H1 (cell line): ENCODE results near the gene CUZD1. TPM values are rescaled to one million over a fixed set of nuclear protein-coding genes. Genes with fewer than 3 reads are reported as not detected.

Source experiments
- CTCF ChIA-PET: fragments of 300-600 bp; sonication (Branson Sonifier 250); formaldehyde crosslinking; loops from one replicate; lab custom pipeline; 2021; ENCODE audit not compliant: partially characterized antibody; lab: Charles Lee
- POLR2A ChIA-PET: fragments of 300-600 bp; sonication (Branson Sonifier 250); formaldehyde crosslinking; loops from one replicate; lab custom pipeline; 2021; ENCODE audit warnings: inconsistent platforms; ENCODE audit not compliant: partially characterized antibody; lab: Charles Lee
- DNase-seq, 2 experiments: peaks; one replicate each; pipeline versions ENCODE4 v3.0.0 to v3.0.0-alpha.2; 2010 to 2022; ENCODE audit warnings: low spot score in 2 of 2, low read depth in 1 of 2, mixed read lengths in 1 of 2
- FAIRE-seq: peaks from 2 replicates; lab custom pipeline; 2011; peaks lifted over from hg19 to GRCh38; lab: Jason Lieb, UNC
- H2AFZ ChIP-seq: 2 replicates; pipeline ENCODE4 v1.8.1; 2012; ENCODE audit warnings: low read length, inconsistent platforms
- H2AK5ac ChIP-seq: 2 replicates; pipeline ENCODE4 v1.6.1; 2013; ENCODE audit warnings: low read depth, low read length
- H2BK120ac ChIP-seq: replicated peaks from 2 replicates; pipeline ENCODE3; 2013; ENCODE audit warnings: low read depth, low read length, inconsistent platforms
- H2BK12ac ChIP-seq: 2 replicates; pipeline ENCODE4 v1.6.1; 2013; ENCODE audit warnings: low read depth, low read length
- H2BK15ac ChIP-seq: 2 replicates; pipeline ENCODE4 v1.6.1; 2013; ENCODE audit warnings: low read length
- H2BK20ac ChIP-seq: 2 replicates; pipeline ENCODE4 v1.6.1; 2013; ENCODE audit warnings: low read length
- H2BK5ac ChIP-seq: 2 replicates; pipeline ENCODE4 v1.6.1; 2013; ENCODE audit warnings: low read depth, low read length
- H3K14ac ChIP-seq: 2 replicates; pipeline ENCODE4 v1.6.1; 2013; ENCODE audit warnings: inconsistent platforms; ENCODE audit not compliant: insufficient read length
- H3K18ac ChIP-seq: 2 replicates; pipeline ENCODE4 v1.6.1; 2013; ENCODE audit warnings: low read length; ENCODE audit errors: extremely low read depth
- H3K23ac ChIP-seq: 2 replicates; pipeline ENCODE4 v1.6.1; 2013; ENCODE audit warnings: inconsistent platforms; ENCODE audit not compliant: insufficient read length
- H3K23me2 ChIP-seq: 2 replicates; pipeline ENCODE4 v1.6.1; 2013; ENCODE audit warnings: low read depth, low read length
- H3K27ac ChIP-seq: 2 replicates; pipeline ENCODE4 v1.6.1; 2011; ENCODE audit warnings: low read depth, low read length, inconsistent platforms
- H3K27me3 ChIP-seq, 4 experiments: replicated peaks in 1 of 4; 1 replicate in 1 of 4; 2 replicates in 3 of 4; pipeline versions ENCODE4 v1.6.1 to v1.8.1; 2011 to 2013; ENCODE audit warnings: low read length in 3 of 4, mild to moderate bottlenecking in 3 of 4, inconsistent platforms in 2 of 4, mixed read lengths in 2 of 4, moderate library complexity in 1 of 4; ENCODE audit not compliant: control insufficient read depth in 3 of 4, insufficient read depth in 3 of 4; ENCODE audit errors: extremely low read depth in 1 of 4
- H3K36me3 ChIP-seq, 4 experiments: 2 replicates each; pipeline versions ENCODE4 v1.6.1 to v1.8.1; 2011 to 2013; ENCODE audit warnings: mild to moderate bottlenecking in 4 of 4, low read length in 3 of 4, moderate library complexity in 2 of 4, control low read depth in 1 of 4, inconsistent platforms in 1 of 4; ENCODE audit not compliant: insufficient read depth in 4 of 4, control insufficient read depth in 2 of 4
- H3K4ac ChIP-seq: replicated peaks from 2 replicates; pipeline ENCODE3; 2013; ENCODE audit warnings: low read length, low read depth, mixed read lengths, inconsistent platforms; ENCODE audit not compliant: insufficient read length
- H3K4me1 ChIP-seq, 4 experiments: replicated peaks in 1 of 4; 1 replicate in 1 of 4; 2 replicates in 3 of 4; pipeline versions ENCODE4 v1.6.1 to v1.8.1; 2011 to 2013; ENCODE audit warnings: low read length in 3 of 4, inconsistent platforms in 2 of 4, mixed read lengths in 1 of 4; ENCODE audit not compliant: insufficient read depth in 4 of 4, control insufficient read depth in 3 of 4
- H3K4me2 ChIP-seq, 2 experiments: 2 replicates each; pipeline versions ENCODE4 v1.6.1 to v1.8.1; 2011 to 2013; ENCODE audit warnings: low read depth in 2 of 2, low read length in 2 of 2, control low read depth in 1 of 2, inconsistent platforms in 1 of 2, mild to moderate bottlenecking in 1 of 2; ENCODE audit not compliant: insufficient read depth in 1 of 2
- H3K4me3 ChIP-seq, 4 experiments: fragments of 200-600, 300-600 bp in 1 of 4; sonication (generic), shearing (Covaris generic), sonication (Bioruptor Twin) in 1 of 4; 2 replicates each; pipeline versions ENCODE4 v1.5.1 to v1.8.1; 2011 to 2016; ENCODE audit warnings: low read length in 4 of 4, low read depth in 3 of 4, control low read depth in 2 of 4, inconsistent platforms in 2 of 4, mild to moderate bottlenecking in 2 of 4, mixed read lengths in 1 of 4, moderate library complexity in 1 of 4; ENCODE audit not compliant: insufficient read depth in 2 of 4; ENCODE audit errors: extremely low read depth in 1 of 4
- H3K56ac ChIP-seq: replicated peaks from 2 replicates; pipeline ENCODE3; 2013; ENCODE audit warnings: low read depth, mild to moderate bottlenecking, mixed read lengths, low read length, inconsistent platforms; ENCODE audit not compliant: insufficient read length
- H3K79me1 ChIP-seq: 2 replicates; pipeline ENCODE4 v1.6.1; 2013; ENCODE audit warnings: low read depth, low read length, control low read depth
- H3K79me2 ChIP-seq, 2 experiments: 2 replicates each; pipeline versions ENCODE4 v1.6.1 to v1.8.1; 2012 to 2013; ENCODE audit warnings: low read length in 2 of 2, mild to moderate bottlenecking in 2 of 2, inconsistent platforms in 1 of 2; ENCODE audit not compliant: insufficient read depth in 2 of 2, control insufficient read depth in 1 of 2
- H3K9ac ChIP-seq, 4 experiments: replicated peaks in 1 of 4; 1 replicate in 1 of 4; 2 replicates in 3 of 4; pipeline versions ENCODE4 v1.6.1 to v1.8.1; 2011 to 2013; ENCODE audit warnings: low read depth in 3 of 4, low read length in 3 of 4, control low read depth in 2 of 4, mild to moderate bottlenecking in 2 of 4, moderate library complexity in 2 of 4, inconsistent platforms in 1 of 4; ENCODE audit errors: extremely low read depth in 1 of 4
- H3K9me3 ChIP-seq, 2 experiments: 2 replicates each; pipeline versions ENCODE4 v1.6.1 to v1.8.1; 2012 to 2013; ENCODE audit warnings: mild to moderate bottlenecking in 2 of 2, moderate library complexity in 2 of 2, control low read depth in 1 of 2, inconsistent platforms in 1 of 2, low read depth in 1 of 2, low read length in 1 of 2, mixed read lengths in 1 of 2; ENCODE audit not compliant: insufficient read depth in 2 of 2
- H4K20me1 ChIP-seq, 2 experiments: replicated peaks in 1 of 2; 2 replicates each; pipeline versions ENCODE3 to v1.8.1; 2011 to 2013; ENCODE audit warnings: inconsistent platforms in 2 of 2, low read length in 2 of 2, mild to moderate bottlenecking in 1 of 2; ENCODE audit not compliant: insufficient read depth in 2 of 2, control insufficient read depth in 1 of 2
- H4K5ac ChIP-seq: 2 replicates; pipeline ENCODE4 v1.6.1; 2013; ENCODE audit warnings: low read length, low read depth, mixed read lengths, inconsistent platforms; ENCODE audit not compliant: insufficient read length
- H4K8ac ChIP-seq: 2 replicates; pipeline ENCODE4 v1.8.0; 2013; ENCODE audit warnings: mild to moderate bottlenecking, moderate library complexity, low read length, inconsistent platforms; ENCODE audit not compliant: insufficient read depth; ENCODE audit errors: extremely low read depth
- H4K91ac ChIP-seq: replicated peaks from 2 replicates; pipeline ENCODE3; 2013; ENCODE audit warnings: low read length, mixed read lengths, inconsistent platforms; ENCODE audit not compliant: insufficient read length
- BACH1 ChIP-seq: IDR thresholded peaks from 2 replicates; pipeline ENCODE4 v1.6.1; 2012; ENCODE audit warnings: low read length, improper control_type of control experiment
- CHD2 ChIP-seq: IDR thresholded peaks from 2 replicates; pipeline ENCODE4 v1.6.1; 2012; ENCODE audit warnings: low read length, improper control_type of control experiment
- CTCF ChIP-seq, 3 experiments: IDR thresholded peaks; 1 replicate in 2 of 3; 2 replicates in 1 of 3; pipeline versions ENCODE4 v1.5.1 to v1.6.1; 2011; ENCODE audit warnings: low read length in 3 of 3, mild to moderate bottlenecking in 3 of 3, inconsistent platforms in 2 of 3, low read depth in 1 of 3, moderate library complexity in 1 of 3; ENCODE audit not compliant: insufficient read depth in 1 of 3; ENCODE audit errors: control extremely low read depth in 1 of 3
- HDAC6 ChIP-seq: IDR thresholded peaks from one replicate; pipeline ENCODE4 v1.7.1; 2012; ENCODE audit warnings: low read depth, mild to moderate bottlenecking, inconsistent platforms, low read length, moderate library complexity
- JUND ChIP-seq: IDR thresholded peaks from 2 replicates; pipeline ENCODE4 v1.6.1; 2011; ENCODE audit warnings: mild to moderate bottlenecking, improper control_type of control experiment, low read length
- MAX ChIP-seq: IDR thresholded peaks from 2 replicates; pipeline ENCODE4 v1.6.1; 2012; ENCODE audit warnings: inconsistent platforms
- POLR2A ChIP-seq, 2 experiments: IDR thresholded peaks; 1 replicate in 1 of 2; 2 replicates in 1 of 2; pipeline ENCODE4 v1.6.1; 2011; ENCODE audit warnings: low read depth in 2 of 2, low read length in 2 of 2, mild to moderate bottlenecking in 2 of 2; ENCODE audit errors: control extremely low read depth in 1 of 2
- POU5F1 ChIP-seq: IDR thresholded peaks from 2 replicates; pipeline ENCODE4 v1.6.1; 2011; ENCODE audit warnings: low read depth, mild to moderate bottlenecking, low read length, moderate library complexity
- RAD21 ChIP-seq, 2 experiments: IDR thresholded peaks in 1 of 2; conservative IDR thresholded peaks in 1 of 2; 2 replicates each; pipeline ENCODE4 v1.6.1; 2011; ENCODE audit warnings: low read depth in 2 of 2, low read length in 2 of 2, improper control_type of control experiment in 1 of 2, inconsistent platforms in 1 of 2, mild to moderate bottlenecking in 1 of 2, moderate library complexity in 1 of 2
- RNF2 ChIP-seq: fragments of 200-900, 300-1000 bp; sonication (generic); IDR thresholded peaks from 2 replicates; pipeline ENCODE4 v1.7.1; 2016; ENCODE audit warnings: borderline replicate concordance, low read depth, mild to moderate bottlenecking, antibody characterized with exemption, low read length; ENCODE audit not compliant: poor library complexity, severe bottlenecking; ENCODE audit errors: missing control alignments
- SIX5 ChIP-seq: IDR thresholded peaks from 2 replicates; pipeline ENCODE4 v1.6.1; 2011; ENCODE audit warnings: mild to moderate bottlenecking, low read depth, low read length
- SUZ12 ChIP-seq: fragments of 200-600 bp; sonication (generic); IDR thresholded peaks from 2 replicates; pipeline ENCODE4 v1.6.1; 2012; ENCODE audit warnings: mild to moderate bottlenecking, inconsistent platforms, low read length, moderate library complexity, mixed read lengths
- WGBS, 2 experiments: shearing (Covaris generic) in 1 of 2; methylation state at CpG; one replicate each; pipeline versions ENCODE4 v1.1.6 to v1.1.7; 2013 to 2015; ENCODE audit warnings: low lambda C conversion rate in 2 of 2, mixed read lengths in 2 of 2, inconsistent platforms in 1 of 2, low coverage in 1 of 2, missing lambda C conversion rate in 1 of 2; ENCODE audit not compliant: insufficient replicate concordance in 2 of 2, insufficient coverage in 1 of 2, insufficient read length in 1 of 2; ENCODE audit errors: extremely low coverage in 1 of 2, missing lambda C conversion rate in 1 of 2; 5-methylcytosine and 5-hydroxymethylcytosine counted together
- polyA plus RNA-seq, 7 experiments: library from polyadenylated mRNA; depleted of rRNA in 3 of 7; stranded (reverse) in 5 of 7; unstranded in 2 of 7; fragments of >200 nt in 5 of 7; fragments of 200-250 nt in 2 of 7; gene quantifications; 1 replicate in 5 of 7; 2 replicates in 1 of 7; 4 replicates in 1 of 7; pipeline versions ENCODE4 v1.2.1 to v1.2.3, GENCODE V29; 2011 to 2013; ENCODE audit warnings: missing spikeins in 2 of 7, mixed read lengths in 2 of 7
- total RNA-seq: library from RNA; stranded (reverse); fragmentation: NEBNext Ultra II Directional; extraction: Animal tissue kit (Norgen Biotek cat#: 25700); gene quantifications from 2 replicates; pipeline ENCODE4 v1.2.1, GENCODE V29; 2021

CUZD1 gene
- total and polyA plus RNA-seq, 2 of the 8 experiments (the other 6 are each of a cell fraction or from before 2014, with no cell fraction given), result 11.9 to 30.0 TPM

- H3K4me1 ChIP-seq, result no peaks in the 10 kb centered on the region
- H3K79me1 ChIP-seq, result no peaks in the 10 kb centered on the region
- no peak overlapping the region for H2BK20ac ChIP-seq
- H4K20me1 ChIP-seq, result no peaks in the 10 kb centered on the region
- FAIRE-seq, result no peak
- no peak overlapping the region for H2BK15ac ChIP-seq
- H3K14ac ChIP-seq, result no peak overlapping the region
- H3K79me2 ChIP-seq, result no peaks in the 10 kb centered on the region
- no peaks in the 10 kb centered on the region for H3K36me3 ChIP-seq
- ChIA-PET CTCF (interaction anchor here (0.7 kb wide), 1 partner anchor 54 kb away, joined by 4 read pairs; no protein-coding TSS in a partner anchor), POLR2A (no interaction called here)
- no peaks in the 10 kb centered on the region for H3K9me3 ChIP-seq
- no peak overlapping the region for H4K8ac ChIP-seq
- no peak overlapping the region for H3K9ac ChIP-seq
- no peak overlapping the region for H3K27ac ChIP-seq
- no peak overlapping the region for H2BK5ac ChIP-seq
- H3K23ac ChIP-seq, result no peak overlapping the region
- no peak for DNase-seq
- H3K4me2 ChIP-seq, result no peak overlapping the region
- H2BK120ac ChIP-seq, result no peak overlapping the region
- 0 out of 2 replicates have a peak overlapping the region, but pooled peaks have one; percentile 41 for H2AFZ ChIP-seq
- no peak overlapping the region for H2AK5ac ChIP-seq
- no peak overlapping the region for H3K56ac ChIP-seq
- H3K23me2 ChIP-seq, result 0 out of 2 replicates have a peak, but pooled peaks cover 2% of the 10 kb centered on the region
- no peak overlapping the region for H3K4ac ChIP-seq
- H3K4me3 ChIP-seq, result no peak overlapping the region
- H3K27me3 ChIP-seq, result no peaks in the 10 kb centered on the region
- H4K91ac ChIP-seq, result no peak overlapping the region
- 89% methylated on average over 5 of the region's 5 CpGs; no CpG with 5 or more reads in 1 of the 2 experiments for WGBS, 2 experiments
- H2BK12ac ChIP-seq, result no peak overlapping the region
- H4K5ac ChIP-seq, result no peak overlapping the region
- H3K18ac ChIP-seq, result no peak overlapping the region
- TF ChIP-seq SIX5 (no peak), JUND (no peak), CTCF (IDR thresholded peaks at IDR 0.05; ENCODE audit: control extremely low read depth in 1 of 3, insufficient read depth in 1 of 3, low read depth in 1 of 3, low read length in 3 of 3) (no peak), SUZ12 (no peak), RAD21 (IDR thresholded peaks at IDR 0.05 in 1 of 2, conservative IDR thresholded peaks at IDR 0.05 in 1 of 2; ENCODE audit: low read depth in 2 of 2, low read length in 2 of 2) (no peak), BACH1 (no peak), MAX (no peak), POU5F1 (no peak), POLR2A (IDR thresholded peaks at IDR 0.05; ENCODE audit: control extremely low read depth in 1 of 2, low read depth in 2 of 2, low read length in 2 of 2) (no peak), RNF2 (no peak), HDAC6 (no peak), CHD2 (no peak)
These were observed 49.7 kb downstream of the CUZD1 start for GRCh38 chr10:122795924-122796323.
